ENCODE measurements around the gene CPZ.

GRCh38 chr4:8664976-8665375 lies 72.4 kb downstream of the CPZ start:
- TF ChIP-seq TARDBP (IDR thresholded peaks at IDR 0.05) = no peak
- TF ChIP-seq SP1 (IDR thresholded peaks at IDR 0.05) = no peak
- no peak for TF ChIP-seq PKNOX1 (IDR thresholded peaks at IDR 0.05)
